Measurements from ENCODE around the gene RGS6.

GRCh38 chr14:72308967-72309485 is 376.8 kb downstream of the RGS6 start:
- TF ChIP-seq CTCF (IDR thresholded peaks at IDR 0.05; ENCODE audit: low read length), result no peak
- TF ChIP-seq EZH2 (IDR thresholded peaks at IDR 0.05; ENCODE audit: borderline replicate concordance, low read length), result no peak

Measured in OCI-LY1 (cell line).